Left ventricle myocardium inferior (tissue), 1 donor: ENCODE results near the gene ADAMTS14. TPM values are rescaled to one million over a fixed set of nuclear protein-coding genes. Genes with fewer than 3 reads are reported as not detected.

Source experiments
- DNase-seq: peaks from one replicate; pipeline ENCODE4 v3.0.0-alpha.2; 2020
- H3K27ac ChIP-seq: fragments of 200-600 bp; replicated peaks from 2 replicates; pipeline ENCODE4 v1.8.0; 2021
- H3K27me3 ChIP-seq: fragments of 200-600 bp; 2 replicates; pipeline ENCODE4 v1.8.0; 2021; ENCODE audit warnings: low read depth
- H3K36me3 ChIP-seq: fragments of 200-600 bp; 2 replicates; pipeline ENCODE4 v1.8.0; 2021
- H3K4me1 ChIP-seq: fragments of 200-600 bp; 2 replicates; pipeline ENCODE4 v1.8.0; 2021
- H3K4me3 ChIP-seq: fragments of 200-600 bp; 2 replicates; pipeline ENCODE4 v1.8.0; 2021; ENCODE audit warnings: mild to moderate bottlenecking, moderate library complexity
- H3K9me3 ChIP-seq: fragments of 200-600 bp; replicated peaks from 2 replicates; pipeline ENCODE4 v1.8.0; 2021
- CTCF ChIP-seq: fragments of 200-600 bp; IDR thresholded peaks from 2 replicates; pipeline ENCODE4 v1.8.0; 2021; ENCODE audit warnings: antibody characterized with exemption, mild to moderate bottlenecking, borderline replicate concordance
- intact Hi-C: fragments of 100-400 bp; cut with micrococcal nuclease; formaldehyde crosslinking; loops from one replicate; pipeline ENCODE4 v1.11.0; 2022
- total RNA-seq: library from RNA; stranded (reverse); fragmentation: NEBNext Ultra II Directional; extraction: Animal tissue kit (Norgen Biotek cat#: 25700); gene quantifications from one replicate; pipeline ENCODE4 v1.2.1, GENCODE V29; 2021
- donor health status: DM: no; HTN: yes; CAD: no; lungs with severe emphysema.

Gene ADAMTS14
- total RNA-seq, 1 donor from 2014 or later: 0.47 TPM

GRCh38 chr10:70684839-70685454, 12.6 kb downstream of the ADAMTS14 start:
- H3K4me1 ChIP-seq: no peaks in the 10 kb centered on the region
- DNase-seq: no peak
- no peak for TF ChIP-seq CTCF
- no peak overlapping the region for H3K4me3 ChIP-seq
- no peak overlapping the region for H3K27ac ChIP-seq
- no peaks in the 10 kb centered on the region for H3K9me3 ChIP-seq
- H3K36me3 ChIP-seq: no peaks in the 10 kb centered on the region
- intact Hi-C loops: no loop called here
- H3K27me3 ChIP-seq: no peaks in the 10 kb centered on the region

- Histone ChIP-seq H3K9me3 (no peaks in the 10 kb centered on the region), H3K27me3 (no peaks in the 10 kb centered on the region), H3K27ac (no peak overlapping the region), H3K36me3 (no peaks in the 10 kb centered on the region), H3K4me1 (no peaks in the 10 kb centered on the region), H3K4me3 (no peak overlapping the region)
- TF ChIP-seq CTCF: no peak
- DNase-seq: no peak
- intact Hi-C loops: no loop called here
Measured at GRCh38 chr10:70685455-70685911, 13.2 kb downstream of the ADAMTS14 start.

GRCh38 chr10:70688828-70689227, 16.5 kb downstream of the ADAMTS14 start:
- DNase-seq: no peak
- Histone ChIP-seq H3K9me3 (no peaks in the 10 kb centered on the region), H3K27ac (no peak overlapping the region), H3K36me3 (no peaks in the 10 kb centered on the region), H3K27me3 (no peaks in the 10 kb centered on the region), H3K4me1 (peaks cover 6% of the 10 kb centered on the region), H3K4me3 (no peak overlapping the region)
- intact Hi-C loops: no loop called here
- TF ChIP-seq CTCF: no peak

GRCh38 chr10:70689661-70690060, 17.4 kb downstream of the ADAMTS14 start:
- H3K9me3 ChIP-seq: no peaks in the 10 kb centered on the region
- no peaks in the 10 kb centered on the region for H3K27me3 ChIP-seq
- H3K36me3 ChIP-seq: no peaks in the 10 kb centered on the region
- no peak overlapping the region for H3K27ac ChIP-seq
- H3K4me3 ChIP-seq: no peak overlapping the region
- peaks cover 6% of the 10 kb centered on the region for H3K4me1 ChIP-seq
- TF ChIP-seq CTCF: no peak
- no peak for DNase-seq
- intact Hi-C loops: no loop called here

- intact Hi-C loops: no loop called here
- H3K4me3 ChIP-seq: no peak overlapping the region
- H3K4me1 ChIP-seq: peaks cover 6% of the 10 kb centered on the region
- H3K27ac ChIP-seq: no peak overlapping the region
- no peak for DNase-seq
- no peak for TF ChIP-seq CTCF
- H3K9me3 ChIP-seq: no peaks in the 10 kb centered on the region
- H3K27me3 ChIP-seq: no peaks in the 10 kb centered on the region
- no peaks in the 10 kb centered on the region for H3K36me3 ChIP-seq
Measured at GRCh38 chr10:70690589-70690988, 18.3 kb downstream of the ADAMTS14 start.
